IMR-90 (cell line): ENCODE data around the gene HELZ.

Source experiments
- BHLHE40 ChIP-seq: fragments of 150-350 bp; IDR thresholded peaks from 2 replicates; pipeline ENCODE4 v1.6.1; 2016; ENCODE audit warnings: mild to moderate bottlenecking, low read depth, low read length
- POLR2A ChIP-seq: IDR thresholded peaks from 2 replicates; pipeline ENCODE4 v1.6.1; 2012; ENCODE audit warnings: mild to moderate bottlenecking, low read depth, low read length
- TF ChIP-seq, protein P1 (sequence below): conservative IDR thresholded peaks from 2 replicates; pipeline ENCODE4 v1.5.1; 2012; ENCODE audit warnings: mild to moderate bottlenecking, low read depth, low read length, improper control_type of control experiment

DNA sequence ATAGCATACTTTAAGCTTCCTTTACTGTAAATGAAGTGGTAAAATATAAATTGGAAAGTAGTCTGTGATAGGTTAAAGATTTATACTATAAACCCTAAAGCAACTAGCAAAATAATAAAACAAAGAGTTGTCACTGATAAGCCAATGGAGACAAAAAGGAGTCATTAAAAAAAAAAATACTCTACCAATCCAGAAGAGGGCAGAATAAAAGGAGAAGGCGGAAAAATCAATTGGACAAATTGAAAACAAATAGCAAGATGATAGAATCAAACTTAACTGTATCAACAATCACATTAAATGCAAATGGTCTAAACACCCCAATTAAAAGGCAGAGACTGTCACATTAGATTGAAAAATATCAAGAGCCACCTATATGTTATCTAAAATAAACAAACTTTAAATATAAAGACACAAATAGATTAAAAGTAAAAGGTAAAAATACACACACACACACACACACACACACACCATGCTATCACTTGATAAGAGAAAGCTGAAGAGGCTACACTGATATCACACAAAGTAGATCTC is 128.9 kb downstream of the HELZ start:
- TF ChIP-seq, protein P1, sequence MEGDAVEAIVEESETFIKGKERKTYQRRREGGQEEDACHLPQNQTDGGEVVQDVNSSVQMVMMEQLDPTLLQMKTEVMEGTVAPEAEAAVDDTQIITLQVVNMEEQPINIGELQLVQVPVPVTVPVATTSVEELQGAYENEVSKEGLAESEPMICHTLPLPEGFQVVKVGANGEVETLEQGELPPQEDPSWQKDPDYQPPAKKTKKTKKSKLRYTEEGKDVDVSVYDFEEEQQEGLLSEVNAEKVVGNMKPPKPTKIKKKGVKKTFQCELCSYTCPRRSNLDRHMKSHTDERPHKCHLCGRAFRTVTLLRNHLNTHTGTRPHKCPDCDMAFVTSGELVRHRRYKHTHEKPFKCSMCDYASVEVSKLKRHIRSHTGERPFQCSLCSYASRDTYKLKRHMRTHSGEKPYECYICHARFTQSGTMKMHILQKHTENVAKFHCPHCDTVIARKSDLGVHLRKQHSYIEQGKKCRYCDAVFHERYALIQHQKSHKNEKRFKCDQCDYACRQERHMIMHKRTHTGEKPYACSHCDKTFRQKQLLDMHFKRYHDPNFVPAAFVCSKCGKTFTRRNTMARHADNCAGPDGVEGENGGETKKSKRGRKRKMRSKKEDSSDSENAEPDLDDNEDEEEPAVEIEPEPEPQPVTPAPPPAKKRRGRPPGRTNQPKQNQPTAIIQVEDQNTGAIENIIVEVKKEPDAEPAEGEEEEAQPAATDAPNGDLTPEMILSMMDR, result no peak
- TF ChIP-seq POLR2A (no peak), BHLHE40 (no peak)
